Measurements from ENCODE around the gene TRAPPC14. TPM values are rescaled to one million over a fixed set of nuclear protein-coding genes. Genes with fewer than 3 reads are reported as not detected.
A peak's percentile ranks its signal among the peaks of the same experiment; 100 is the strongest.

The TRAPPC14 gene
- total and polyA plus RNA-seq, 9 of the 15 experiments (the other 6 are each of a cell fraction or from before 2014, with no cell fraction given), result 0.42 to 45.9 (median 18.2) TPM

DNA sequence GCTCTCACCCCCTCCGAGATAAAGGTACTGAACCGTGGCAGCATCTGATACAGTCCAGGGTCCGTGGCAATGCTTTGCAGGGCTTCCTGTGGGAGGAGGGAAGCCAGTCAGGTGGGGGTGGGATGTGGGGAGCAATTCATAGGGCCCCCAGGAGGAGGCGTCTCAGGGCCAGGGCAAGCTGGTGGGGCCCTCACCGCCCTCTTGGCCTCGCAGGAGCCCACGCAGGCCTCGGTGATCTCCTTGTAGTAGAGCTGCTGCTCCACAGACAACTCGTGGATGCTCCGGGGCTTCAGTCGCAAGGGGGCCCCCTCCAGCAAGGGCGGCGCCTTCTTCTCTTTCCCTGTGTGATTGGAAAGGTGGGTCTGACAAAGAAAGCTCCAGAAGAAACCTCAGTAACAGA is 46.6 kb downstream of the TRAPPC14 start:
- H2AFZ ChIP-seq (ENCODE audit: low read depth, low read length), result no peak overlapping the region
- H3K79me2 ChIP-seq (ENCODE audit: control insufficient read depth, insufficient read depth, low read length), result no peaks in the 10 kb centered on the region
- H3K4me3 ChIP-seq, result no peak overlapping the region
- ChIA-PET POLR2A (interaction anchor here (1.5 to 5.9 kb wide), 2 partner anchors 10 to 13 kb away, joined by 6 to 47 read pairs; partner anchors contain the start of genes AP4M1 and MCM7), CTCF (ENCODE audit: low intra/inter-chr PET ratio) (no interaction called here)
- H3K9me3 ChIP-seq (replicated peaks; ENCODE audit: control insufficient read depth, insufficient read depth, low read depth, low read length), result no peaks in the 10 kb centered on the region
- ATAC-seq (peak; percentile 15), FAIRE-seq (no peak), DNase-seq (ENCODE audit: extremely low read depth in 1 of 4, low spot score in 3 of 4) (no peak)
- H3K36me3 ChIP-seq (ENCODE audit: control insufficient read depth, insufficient read depth, low read length), result peaks cover 70% of the 10 kb centered on the region; the same call in 2 of the 3 replicates
- in situ Hi-C loops (cut with MboI) (loop anchor here (10.0 kb wide), 1 partner anchor 1723 kb away; no protein-coding TSS in a partner anchor), intact Hi-C loops (cut with micrococcal nuclease) (no loop called here)
- H3K4me1 ChIP-seq (replicated peaks in 1 of 2; ENCODE audit: control insufficient read depth in 2 of 2, insufficient read depth in 2 of 2, low read length in 2 of 2), result peaks cover 2 to 28% of the 10 kb centered on the region in 2 experiments; a peak in 4 of 5 replicates
- no peak overlapping the region for H3K4me2 ChIP-seq (ENCODE audit: insufficient read depth, low read length)
- no peak overlapping the region for H3K27ac ChIP-seq (ENCODE audit: extremely low read depth, low read depth, low read length)
- no TSS peak for BruUV-seq (replicated peaks)
- H3K9ac ChIP-seq (ENCODE audit: insufficient read depth in 1 of 2, low read depth in 2 of 2, low read length in 2 of 2), result peak overlapping the region in 1 of 2 experiments; percentile 49; a peak in 1 of 4 replicates
- WGBS (ENCODE audit: insufficient coverage, low coverage, missing lambda C conversion rate), result 75% methylated on average over 9 of the region's 13 CpGs
- TF ChIP-seq ZNF12 (CRISPR knock-in tag; IDR thresholded peaks at IDR 0.05), result no peak
- TF ChIP-seq PCBP2 (IDR thresholded peaks at IDR 0.05; ENCODE audit: low read depth, low read length, poor library complexity, severe bottlenecking), result no peak
- TF ChIP-seq POLR2G (IDR thresholded peaks at IDR 0.05; ENCODE audit: low read depth, low read length), result peak; percentile 42
- TF ChIP-seq, protein P1, sequence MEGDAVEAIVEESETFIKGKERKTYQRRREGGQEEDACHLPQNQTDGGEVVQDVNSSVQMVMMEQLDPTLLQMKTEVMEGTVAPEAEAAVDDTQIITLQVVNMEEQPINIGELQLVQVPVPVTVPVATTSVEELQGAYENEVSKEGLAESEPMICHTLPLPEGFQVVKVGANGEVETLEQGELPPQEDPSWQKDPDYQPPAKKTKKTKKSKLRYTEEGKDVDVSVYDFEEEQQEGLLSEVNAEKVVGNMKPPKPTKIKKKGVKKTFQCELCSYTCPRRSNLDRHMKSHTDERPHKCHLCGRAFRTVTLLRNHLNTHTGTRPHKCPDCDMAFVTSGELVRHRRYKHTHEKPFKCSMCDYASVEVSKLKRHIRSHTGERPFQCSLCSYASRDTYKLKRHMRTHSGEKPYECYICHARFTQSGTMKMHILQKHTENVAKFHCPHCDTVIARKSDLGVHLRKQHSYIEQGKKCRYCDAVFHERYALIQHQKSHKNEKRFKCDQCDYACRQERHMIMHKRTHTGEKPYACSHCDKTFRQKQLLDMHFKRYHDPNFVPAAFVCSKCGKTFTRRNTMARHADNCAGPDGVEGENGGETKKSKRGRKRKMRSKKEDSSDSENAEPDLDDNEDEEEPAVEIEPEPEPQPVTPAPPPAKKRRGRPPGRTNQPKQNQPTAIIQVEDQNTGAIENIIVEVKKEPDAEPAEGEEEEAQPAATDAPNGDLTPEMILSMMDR (IDR thresholded peaks at IDR 0.05 in 2 of 3, conservative IDR thresholded peaks at IDR 0.05 in 1 of 3; ENCODE audit: insufficient read depth in 2 of 3, low read depth in 1 of 3, low read length in 3 of 3), result peak in 2 of 3 experiments; percentile 2 to 17; a peak in 1 of 6 replicates
- no peaks in the 10 kb centered on the region for H4K20me1 ChIP-seq (replicated peaks; ENCODE audit: control insufficient read depth, insufficient read depth, low read length)
- H3K27me3 ChIP-seq (ENCODE audit: control insufficient read depth in 2 of 2, insufficient read depth in 2 of 2, low read length in 2 of 2), result no peaks in the 10 kb centered on the region
- H3K9me1 ChIP-seq (ENCODE audit: control insufficient read depth, insufficient read depth, low read length), result peaks cover 3% of the 10 kb centered on the region
